Esophagus muscularis mucosa (tissue), 4 donors: Measurements from ENCODE around the gene CAV1.

Source experiments
- EP300 ChIP-seq: sonication (generic); formaldehyde crosslinking; IDR thresholded peaks from one replicate; pipeline ENCODE4 v1.6.1; 2017; ENCODE audit warnings: antibody characterized with exemption
- POLR2A ChIP-seq: fragments of 450-650 bp; IDR thresholded peaks from one replicate; pipeline ENCODE4 v1.6.1; 2017; ENCODE audit warnings: antibody characterized with exemption, moderate library complexity, mild to moderate bottlenecking, low read depth
- TF ChIP-seq, protein P1 (sequence below), 3 experiments: fragments of 200-600 bp in 2 of 3; fragments of 450-650 bp in 1 of 3; sonication (generic) in 2 of 3; IDR thresholded peaks; one replicate each; pipeline ENCODE4 v1.5.1; 2017 to 2019; ENCODE audit warnings: antibody characterized with exemption in 3 of 3, mild to moderate bottlenecking in 2 of 3, moderate library complexity in 1 of 3

DNA sequence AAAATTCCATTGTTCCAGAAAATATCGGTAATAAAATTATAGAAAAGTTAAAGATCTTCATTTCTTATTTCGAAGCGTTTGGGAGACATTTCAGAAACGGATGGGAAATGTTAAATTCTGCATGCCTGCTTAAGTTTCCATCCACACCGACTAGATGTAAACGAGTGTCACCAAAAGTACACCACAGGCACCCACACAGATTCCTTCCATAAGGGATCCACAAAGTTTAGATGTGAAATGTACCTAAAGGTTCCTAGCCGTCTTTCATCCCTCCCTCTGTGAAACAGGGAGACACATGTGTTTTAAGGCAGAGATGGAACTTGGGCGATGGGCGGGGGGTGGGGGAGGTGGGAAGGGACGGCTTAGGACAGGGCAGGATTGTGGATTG lies 621 bp upstream of the CAV1 start:
- TF ChIP-seq, protein P1, sequence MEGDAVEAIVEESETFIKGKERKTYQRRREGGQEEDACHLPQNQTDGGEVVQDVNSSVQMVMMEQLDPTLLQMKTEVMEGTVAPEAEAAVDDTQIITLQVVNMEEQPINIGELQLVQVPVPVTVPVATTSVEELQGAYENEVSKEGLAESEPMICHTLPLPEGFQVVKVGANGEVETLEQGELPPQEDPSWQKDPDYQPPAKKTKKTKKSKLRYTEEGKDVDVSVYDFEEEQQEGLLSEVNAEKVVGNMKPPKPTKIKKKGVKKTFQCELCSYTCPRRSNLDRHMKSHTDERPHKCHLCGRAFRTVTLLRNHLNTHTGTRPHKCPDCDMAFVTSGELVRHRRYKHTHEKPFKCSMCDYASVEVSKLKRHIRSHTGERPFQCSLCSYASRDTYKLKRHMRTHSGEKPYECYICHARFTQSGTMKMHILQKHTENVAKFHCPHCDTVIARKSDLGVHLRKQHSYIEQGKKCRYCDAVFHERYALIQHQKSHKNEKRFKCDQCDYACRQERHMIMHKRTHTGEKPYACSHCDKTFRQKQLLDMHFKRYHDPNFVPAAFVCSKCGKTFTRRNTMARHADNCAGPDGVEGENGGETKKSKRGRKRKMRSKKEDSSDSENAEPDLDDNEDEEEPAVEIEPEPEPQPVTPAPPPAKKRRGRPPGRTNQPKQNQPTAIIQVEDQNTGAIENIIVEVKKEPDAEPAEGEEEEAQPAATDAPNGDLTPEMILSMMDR (IDR thresholded peaks at IDR 0.05) = no peak
- TF ChIP-seq POLR2A (no peak), EP300 (no peak)
